HL-60 (cell line): ENCODE results near the gene CIAO3.

ENCODE experiments used
- DNase-seq, 2 experiments: peaks; one replicate each; pipeline ENCODE4 v3.0.0-alpha.2; 2010 to 2020; ENCODE audit warnings: low read depth in 1 of 2, low spot score in 1 of 2
- H3K27ac ChIP-seq: fragments of 250-450 bp; sonication (Bioruptor Pico); replicated peaks from 2 replicates; pipeline ENCODE4 v1.5.1; 2020; ENCODE audit warnings: mild to moderate bottlenecking, moderate library complexity
- H3K27me3 ChIP-seq: fragments of 250-450 bp; sonication (Bioruptor Pico); 2 replicates; pipeline ENCODE4 v1.5.1; 2021; ENCODE audit warnings: mild to moderate bottlenecking, moderate library complexity; ENCODE audit not compliant: insufficient read depth, poor library complexity, severe bottlenecking
- H3K4me3 ChIP-seq: replicated peaks from 2 replicates; pipeline ENCODE4 v1.5.1; 2011; ENCODE audit warnings: mild to moderate bottlenecking, control low read depth, low read length; ENCODE audit not compliant: insufficient read depth
- CTCF ChIP-seq: IDR thresholded peaks from one replicate; pipeline ENCODE4 v1.5.1; 2011; ENCODE audit warnings: low read length, control low read depth, inconsistent platforms; ENCODE audit not compliant: insufficient read depth
- GABPA ChIP-seq: IDR thresholded peaks from 2 replicates; pipeline ENCODE4 v1.6.1; 2012; ENCODE audit warnings: low read depth
- POLR2AphosphoS5 ChIP-seq: IDR thresholded peaks from 2 replicates; pipeline ENCODE4 v1.6.1; 2012; ENCODE audit warnings: low read depth
- REST ChIP-seq: IDR thresholded peaks from 2 replicates; pipeline ENCODE4 v1.6.1; 2012; ENCODE audit warnings: low read depth; ENCODE audit not compliant: insufficient replicate concordance
- SPI1 ChIP-seq: IDR thresholded peaks from 2 replicates; pipeline ENCODE4 v1.6.1; 2012; ENCODE audit warnings: low read depth, mild to moderate bottlenecking, borderline replicate concordance

The CIAO3 gene

GRCh38 chr16:703406-703805 lies 37.4 kb downstream of the CIAO3 start:
- TF ChIP-seq REST (no peak), POLR2AphosphoS5 (no peak), GABPA (no peak), SPI1 (no peak), CTCF (no peak)
- H3K27ac ChIP-seq = no peak overlapping the region

GRCh38 chr16:702341-702740 lies 38.5 kb downstream of the CIAO3 start:
- no peak for DNase-seq
- peaks cover 62% of the 10 kb centered on the region for H3K27me3 ChIP-seq

More at GRCh38 chr16:703406-703805, 37.4 kb downstream of the CIAO3 start:
- Histone ChIP-seq H3K27me3 (peaks cover 65% of the 10 kb centered on the region), H3K4me3 (no peak overlapping the region)
- DNase-seq = no peak

More at GRCh38 chr16:702341-702740, 38.5 kb downstream of the CIAO3 start:
- Histone ChIP-seq H3K27ac (no peak overlapping the region), H3K4me3 (no peak overlapping the region)
- TF ChIP-seq POLR2AphosphoS5 = no peak
- no peak for TF ChIP-seq REST
- no peak for TF ChIP-seq CTCF
- TF ChIP-seq GABPA = no peak
- no peak for TF ChIP-seq SPI1
